AG10803 (cell line): Measurements from ENCODE around the gene SIX5.

Experiments
- DNase-seq: peaks from one replicate; pipeline ENCODE4 v3.0.0; 2010; ENCODE audit warnings: low read depth
- H3K4me3 ChIP-seq: 2 replicates; pipeline ENCODE4 v1.5.1; 2011; ENCODE audit warnings: mild to moderate bottlenecking, low read length, control low read depth
- TF ChIP-seq, protein P1 (sequence below): conservative IDR thresholded peaks from 2 replicates; pipeline ENCODE4 v1.5.1; 2011; ENCODE audit warnings: mild to moderate bottlenecking, low read length, control low read depth, inconsistent platforms

Gene SIX5

DNA sequence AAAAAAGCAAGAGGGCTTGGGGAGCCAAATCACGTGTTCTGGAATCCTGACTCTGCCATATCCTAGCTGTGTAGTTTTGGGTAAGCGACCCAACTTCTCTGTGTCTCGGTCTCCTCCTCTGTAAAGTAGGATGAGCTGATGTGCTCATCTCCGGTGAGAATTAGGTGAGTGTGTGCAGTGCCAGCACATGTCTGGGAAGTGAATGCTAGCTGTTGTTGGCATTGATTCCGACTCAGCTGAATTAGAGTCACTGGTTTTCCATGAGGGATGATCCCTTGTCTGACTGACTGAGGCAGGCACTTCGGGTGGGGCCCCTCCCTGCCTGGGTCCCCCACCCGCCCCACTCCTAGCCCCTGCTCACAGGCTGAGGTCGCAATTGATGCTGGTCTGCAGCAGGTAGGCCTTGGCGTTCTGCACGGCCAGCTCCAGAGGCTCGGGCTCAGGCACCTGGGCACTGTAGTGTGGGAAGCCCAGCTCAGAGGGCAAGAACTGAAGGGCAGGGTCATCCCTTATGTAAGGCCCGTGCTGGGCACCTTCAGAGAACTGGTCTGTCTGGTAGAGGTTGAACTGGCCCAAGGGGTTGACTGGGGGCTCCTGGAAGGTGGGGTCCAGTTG, 45.2 kb upstream of the SIX5 start:
- H3K4me3 ChIP-seq = no peak overlapping the region
- TF ChIP-seq, protein P1, sequence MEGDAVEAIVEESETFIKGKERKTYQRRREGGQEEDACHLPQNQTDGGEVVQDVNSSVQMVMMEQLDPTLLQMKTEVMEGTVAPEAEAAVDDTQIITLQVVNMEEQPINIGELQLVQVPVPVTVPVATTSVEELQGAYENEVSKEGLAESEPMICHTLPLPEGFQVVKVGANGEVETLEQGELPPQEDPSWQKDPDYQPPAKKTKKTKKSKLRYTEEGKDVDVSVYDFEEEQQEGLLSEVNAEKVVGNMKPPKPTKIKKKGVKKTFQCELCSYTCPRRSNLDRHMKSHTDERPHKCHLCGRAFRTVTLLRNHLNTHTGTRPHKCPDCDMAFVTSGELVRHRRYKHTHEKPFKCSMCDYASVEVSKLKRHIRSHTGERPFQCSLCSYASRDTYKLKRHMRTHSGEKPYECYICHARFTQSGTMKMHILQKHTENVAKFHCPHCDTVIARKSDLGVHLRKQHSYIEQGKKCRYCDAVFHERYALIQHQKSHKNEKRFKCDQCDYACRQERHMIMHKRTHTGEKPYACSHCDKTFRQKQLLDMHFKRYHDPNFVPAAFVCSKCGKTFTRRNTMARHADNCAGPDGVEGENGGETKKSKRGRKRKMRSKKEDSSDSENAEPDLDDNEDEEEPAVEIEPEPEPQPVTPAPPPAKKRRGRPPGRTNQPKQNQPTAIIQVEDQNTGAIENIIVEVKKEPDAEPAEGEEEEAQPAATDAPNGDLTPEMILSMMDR = no peak
- DNase-seq = peak; percentile 17

DNA sequence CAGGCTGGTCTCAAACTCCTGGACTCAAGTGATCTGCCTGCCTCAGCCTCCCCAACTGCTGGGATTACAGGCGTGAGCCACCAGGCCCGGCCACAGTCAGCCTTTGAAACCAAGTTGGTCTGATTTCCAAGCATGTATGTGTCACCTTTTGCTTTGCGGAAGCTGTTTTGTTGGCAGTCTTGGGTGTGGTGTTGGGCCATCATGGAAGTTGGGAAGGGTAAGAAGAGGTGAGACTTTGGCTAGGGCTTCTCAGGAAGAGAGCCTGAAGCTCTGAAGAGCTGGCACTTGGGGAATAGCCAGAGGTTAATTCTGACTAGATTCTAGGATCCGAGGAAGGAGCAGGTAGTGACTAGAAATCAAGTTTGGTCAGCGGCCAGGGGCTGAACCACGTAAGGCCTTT, 43.2 kb upstream of the SIX5 start:
- TF ChIP-seq, protein P1 = no peak
- no peak overlapping the region for H3K4me3 ChIP-seq
- DNase-seq = no peak

DNA sequence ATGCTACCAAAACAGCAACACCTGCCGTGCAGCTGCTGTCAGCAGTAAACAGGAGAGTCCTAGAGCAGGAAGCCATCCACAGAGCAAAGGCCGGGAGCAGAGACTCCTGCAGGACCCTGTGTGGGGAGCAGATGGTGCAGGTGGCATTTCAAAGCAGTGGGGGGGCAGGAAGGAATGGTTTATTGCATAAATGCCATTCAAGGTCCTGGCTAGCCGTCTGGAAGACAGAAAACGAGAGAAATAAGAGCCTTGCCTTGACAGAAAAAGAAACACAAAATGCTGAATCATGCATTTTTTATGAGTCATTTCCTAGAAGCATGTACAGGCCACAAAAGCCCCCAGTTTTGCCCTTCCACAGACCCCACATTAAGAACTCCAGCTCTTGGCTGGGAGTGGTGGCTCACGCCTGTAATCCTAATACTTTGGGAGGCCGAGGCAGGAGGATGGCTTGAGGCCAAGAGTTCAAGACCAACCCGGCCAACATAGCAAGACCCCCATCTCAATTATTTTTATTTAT, 40.6 kb upstream of the SIX5 start:
- no peak overlapping the region for H3K4me3 ChIP-seq
- TF ChIP-seq, protein P1 = no peak
- peak; percentile 75 for DNase-seq

DNA sequence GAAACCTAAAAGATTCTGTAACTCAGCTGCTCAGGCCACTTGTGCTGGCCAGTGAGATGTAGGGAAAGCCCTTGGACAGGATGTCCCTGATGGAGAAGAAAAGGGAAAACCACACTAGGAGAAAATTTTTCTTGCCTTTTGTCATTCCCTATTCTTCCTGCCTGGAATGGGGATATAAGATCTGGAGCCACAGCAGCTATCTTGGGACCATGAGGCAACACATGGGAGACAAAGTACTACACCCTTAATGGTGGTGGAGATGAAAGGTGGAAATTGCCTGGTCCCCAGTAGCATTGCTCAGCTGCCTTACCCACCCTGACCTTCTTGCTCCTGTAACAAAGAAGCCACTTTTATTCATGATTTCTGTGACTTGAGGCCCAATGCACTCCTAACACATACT, 36.7 kb upstream of the SIX5 start:
- no peak for DNase-seq
- H3K4me3 ChIP-seq = no peak overlapping the region
- TF ChIP-seq, protein P1 = no peak

DNA sequence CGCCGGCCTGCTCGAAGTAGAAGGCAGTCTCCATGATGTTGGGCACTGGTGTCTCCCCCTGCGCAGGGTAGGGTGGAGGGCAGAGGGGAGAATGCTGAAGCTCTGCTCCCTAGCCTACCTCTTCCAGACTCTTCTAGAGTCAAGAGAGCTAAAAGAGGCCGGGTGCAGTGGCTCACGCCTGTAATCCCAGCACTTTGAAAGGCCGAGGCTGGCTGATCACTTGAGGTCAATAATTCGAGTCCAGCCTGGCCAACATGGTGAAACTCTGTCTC, 35.8 kb upstream of the SIX5 start:
- H3K4me3 ChIP-seq = no peak overlapping the region
- no peak for DNase-seq
- TF ChIP-seq, protein P1 = no peak

DNA sequence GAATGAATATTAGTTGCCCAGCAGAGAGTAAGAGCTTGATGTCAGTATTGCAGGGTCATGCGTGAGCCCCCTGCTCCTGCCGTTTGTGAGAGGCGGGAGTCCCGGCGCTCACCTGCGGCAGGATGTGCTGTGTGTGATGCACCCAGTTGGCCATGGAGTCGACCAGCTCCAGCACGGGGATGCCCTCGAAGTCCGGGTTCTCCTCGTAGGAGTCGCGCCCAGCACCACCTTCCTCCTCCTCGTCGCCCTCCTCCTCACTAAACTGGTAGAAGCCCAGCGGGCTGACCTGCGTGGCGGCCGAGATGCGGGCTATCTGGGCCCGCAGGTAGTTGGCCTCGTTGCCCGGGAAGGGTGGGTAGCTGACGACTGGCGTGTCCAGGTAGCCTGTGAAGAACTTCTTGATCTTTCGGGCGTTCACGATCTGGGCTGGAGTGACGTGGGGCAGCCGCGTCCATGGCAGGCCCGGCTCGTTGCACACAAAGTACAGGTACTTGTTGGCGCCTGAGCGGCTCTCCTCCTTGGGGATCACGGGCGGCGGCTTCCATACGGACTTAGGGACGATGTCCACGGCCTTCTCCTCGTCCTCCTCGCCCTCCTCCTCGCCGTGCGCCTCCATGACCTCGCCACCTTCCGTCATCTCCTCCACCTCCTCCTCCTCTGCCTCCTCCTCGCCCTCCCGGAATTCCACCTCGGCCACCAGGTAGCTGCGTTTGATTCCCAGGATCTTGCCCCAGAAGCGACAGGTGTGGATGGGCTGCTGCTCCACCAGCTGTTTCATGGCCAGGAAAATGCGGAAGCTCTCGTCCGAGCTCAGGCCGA, 35.3 kb upstream of the SIX5 start:
- no peak overlapping the region for H3K4me3 ChIP-seq
- TF ChIP-seq, protein P1 = no peak
- no peak for DNase-seq
